Endometrial microvascular endothelial cells (primary cell): ENCODE data around the gene PADI3. TPM values are rescaled to one million over a fixed set of nuclear protein-coding genes. Genes with fewer than 3 reads are reported as not detected.

Experiments used
- in situ Hi-C: cut with HindIII; loops from 2 replicates; pipeline ENCODE4 v1.10.0; 2017; ENCODE audit warnings: low sequenced_read_pairs, low pct_unique_long_range_greater_than_20kb; ENCODE audit errors: inconsistent ontology term
- total RNA-seq: library from RNA; depleted of rRNA; stranded (reverse); fragments of >200 nt; gene quantifications from one replicate; pipeline ENCODE4 v1.2.3, GENCODE V29; 2015; ENCODE audit errors: inconsistent ontology term

The PADI3 gene
- total RNA-seq, 1 donor from 2014 or later: not detected

GRCh38 chr1:17213782-17214148 is 35.1 kb upstream of the PADI3 start:
- in situ Hi-C loops: no loop called here

- in situ Hi-C loops: no loop called here
Measured at GRCh38 chr1:17214876-17215544, 33.9 kb upstream of the PADI3 start.

- in situ Hi-C loops: no loop called here
Measured at GRCh38 chr1:17215545-17215890, 33.4 kb upstream of the PADI3 start.

GRCh38 chr1:17216078-17216477 is 32.8 kb upstream of the PADI3 start:
- in situ Hi-C loops: no loop called here

- in situ Hi-C loops: no loop called here
Measured at GRCh38 chr1:17217607-17218006, 31.3 kb upstream of the PADI3 start.

GRCh38 chr1:17218939-17219338 is 30.0 kb upstream of the PADI3 start:
- in situ Hi-C loops: no loop called here

GRCh38 chr1:17220287-17220686 is 28.6 kb upstream of the PADI3 start:
- in situ Hi-C loops: no loop called here

GRCh38 chr1:17222557-17222956 is 26.3 kb upstream of the PADI3 start:
- in situ Hi-C loops: no loop called here

GRCh38 chr1:17224434-17224833 is 24.5 kb upstream of the PADI3 start:
- in situ Hi-C loops: no loop called here

- in situ Hi-C loops: no loop called here
Measured at GRCh38 chr1:17225140-17225539, 23.8 kb upstream of the PADI3 start.

GRCh38 chr1:17227358-17227915 is 21.5 kb upstream of the PADI3 start:
- in situ Hi-C loops: no loop called here

- in situ Hi-C loops: no loop called here
Measured at GRCh38 chr1:17228619-17229018, 20.3 kb upstream of the PADI3 start.

- in situ Hi-C loops: no loop called here
Measured at GRCh38 chr1:17229379-17229778, 19.5 kb upstream of the PADI3 start.

- in situ Hi-C loops: no loop called here
Measured at GRCh38 chr1:17230106-17230505, 18.8 kb upstream of the PADI3 start.

- in situ Hi-C loops: no loop called here
Measured at GRCh38 chr1:17230671-17231310, 18.1 kb upstream of the PADI3 start.

- in situ Hi-C loops: no loop called here
Measured at GRCh38 chr1:17232759-17233661, 15.9 kb upstream of the PADI3 start.

GRCh38 chr1:17233675-17234320 is 15.1 kb upstream of the PADI3 start:
- in situ Hi-C loops: no loop called here

GRCh38 chr1:17234405-17234804 is 14.5 kb upstream of the PADI3 start:
- in situ Hi-C loops: no loop called here
